Regular cardiac myocyte (primary cell): Measurements from ENCODE around the gene PCDHGA5. TPM values are rescaled to one million over a fixed set of nuclear protein-coding genes. Genes with fewer than 3 reads are reported as not detected.

ENCODE experiments used
- total RNA-seq: library from RNA; depleted of rRNA; stranded (reverse); fragments of >200 nt; gene quantifications from 2 replicates; pipeline ENCODE4 v1.2.3, GENCODE V29; 2014

Gene PCDHGA5
- total RNA-seq = 0.58 and 1.1 TPM in 2 replicates

DNA sequence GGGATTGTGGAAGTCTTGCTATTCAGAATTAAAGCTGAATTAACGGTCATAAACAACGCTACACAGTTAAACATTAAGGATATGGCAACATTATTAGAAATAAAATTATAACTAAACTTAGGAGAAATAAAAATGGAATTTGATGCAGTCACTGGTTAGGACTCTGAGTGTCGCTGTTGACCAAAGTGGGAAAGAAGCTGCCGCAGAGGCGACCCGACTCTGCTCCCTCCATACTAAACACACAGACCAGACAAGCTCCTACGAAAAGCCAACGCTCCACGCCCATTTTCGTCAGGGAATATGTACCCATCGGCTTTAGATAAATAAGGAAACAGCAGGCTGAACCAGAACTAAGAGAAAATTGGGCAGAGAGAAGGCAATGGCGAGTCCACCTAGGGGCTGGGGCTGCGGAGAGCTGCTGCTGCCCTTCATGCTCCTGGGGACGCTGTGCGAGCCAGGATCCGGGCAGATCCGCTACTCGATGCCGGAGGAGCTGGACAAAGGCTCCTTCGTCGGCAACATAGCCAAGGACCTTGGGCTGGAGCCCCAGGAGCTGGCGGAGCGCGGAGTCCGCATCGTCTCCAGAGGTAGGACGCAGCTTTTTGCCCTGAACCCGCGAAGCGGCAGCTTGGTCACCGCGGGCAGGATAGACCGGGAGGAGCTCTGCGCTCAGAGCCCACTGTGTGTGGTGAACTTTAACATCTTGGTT, at the start of gene PCDHGA5:
Gene PCDHGA5 (plus strand): TSS at position 211 of the 709 bp plus-strand sequence. CDS start 169 bp downstream, at position 380.

GRCh38 chr5:141320225-141321169, 43.5 kb upstream of the PCDHGA5 start, which contains the start of gene TAF7:
Gene TAF7, minus strand, starts transcription at chr5:141320784. Its CDS starts 740 bp downstream, at chr5:141320044.

DNA sequence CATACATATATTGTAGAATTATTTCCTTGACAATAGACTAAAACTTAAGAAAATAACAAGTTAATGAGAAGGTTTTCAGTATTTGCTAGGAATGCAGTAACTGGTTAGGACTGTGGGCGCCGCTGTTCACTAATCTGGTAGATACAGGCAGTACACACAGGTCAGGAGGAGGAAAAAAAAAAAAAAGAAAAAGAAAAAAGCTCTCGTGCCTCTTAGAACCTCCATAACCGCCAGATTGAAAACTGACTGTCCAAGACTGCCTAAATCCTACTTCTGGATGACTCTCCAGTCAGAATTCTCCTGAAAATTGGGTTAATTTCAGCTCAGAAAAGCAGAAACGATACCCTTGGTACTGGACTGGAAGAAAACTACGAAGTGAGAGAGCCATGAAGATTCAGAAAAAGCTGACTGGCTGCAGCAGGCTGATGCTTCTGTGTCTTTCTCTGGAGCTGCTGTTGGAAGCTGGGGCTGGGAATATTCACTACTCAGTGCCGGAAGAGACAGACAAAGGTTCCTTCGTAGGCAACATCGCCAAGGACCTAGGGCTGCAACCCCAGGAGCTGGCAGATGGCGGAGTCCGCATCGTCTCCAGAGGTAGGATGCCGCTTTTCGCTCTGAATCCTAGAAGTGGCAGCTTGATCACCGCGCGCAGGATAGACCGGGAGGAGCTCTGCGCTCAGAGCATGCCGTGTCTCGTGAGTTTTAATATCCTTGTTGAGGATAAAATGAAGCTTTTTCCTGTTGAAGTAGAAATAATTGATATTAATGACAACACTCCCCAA, 33.5 kb upstream of the PCDHGA5 start, which contains the start of gene PCDHGA1:
Gene PCDHGA1 (plus strand): TSS at position 216 of the 782 bp plus-strand sequence.

GRCh38 chr5:141338538-141339306, 25.2 kb upstream of the PCDHGA5 start, which contains the start of gene PCDHGA2:
Gene PCDHGA2, plus strand, starts transcription at chr5:141338760.

DNA sequence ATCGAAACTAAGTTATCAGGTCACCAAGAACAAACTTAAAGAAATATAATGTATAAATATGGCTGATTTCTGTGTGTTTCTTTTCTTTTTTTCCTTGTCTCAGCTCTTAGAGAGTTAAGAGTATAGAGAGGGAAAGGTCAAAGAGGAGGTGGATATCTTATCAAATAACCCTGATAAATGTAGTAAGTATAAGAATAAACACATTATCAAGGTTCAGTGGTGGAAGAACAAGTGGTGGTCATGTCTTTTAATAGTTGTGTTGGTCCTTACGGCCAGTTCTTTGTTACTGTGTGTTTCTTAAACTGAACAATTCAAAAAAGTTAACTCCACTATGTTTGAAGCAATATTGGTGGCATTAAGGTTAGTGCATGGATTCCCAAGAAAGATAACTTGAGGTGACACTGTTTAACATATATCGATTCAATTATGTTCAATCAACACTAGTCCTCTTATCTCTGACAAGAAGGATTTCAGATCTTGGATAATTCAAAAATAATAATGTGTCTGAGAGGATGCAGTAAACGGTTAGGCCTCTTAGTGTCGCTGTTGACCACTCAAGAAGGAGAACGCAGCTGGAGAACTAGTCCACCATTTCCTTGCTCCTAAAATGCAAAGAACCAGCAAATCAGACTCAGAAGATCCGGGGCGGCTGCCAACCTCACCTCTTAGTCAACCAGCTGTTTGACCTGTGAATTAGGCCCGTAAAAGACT, 20.6 kb upstream of the PCDHGA5 start, which contains the start of gene PCDHGA3:
Gene PCDHGA3 (plus strand): TSS at position 588 of the 711 bp plus-strand sequence. CDS start 205 bp downstream, outside the sequence.

GRCh38 chr5:141349917-141350619, 13.9 kb upstream of the PCDHGA5 start, which contains the start of gene PCDHGB1:
Gene PCDHGB1, plus strand, starts transcription at chr5:141350099. Its CDS starts 162 bp downstream, at chr5:141350261.

DNA sequence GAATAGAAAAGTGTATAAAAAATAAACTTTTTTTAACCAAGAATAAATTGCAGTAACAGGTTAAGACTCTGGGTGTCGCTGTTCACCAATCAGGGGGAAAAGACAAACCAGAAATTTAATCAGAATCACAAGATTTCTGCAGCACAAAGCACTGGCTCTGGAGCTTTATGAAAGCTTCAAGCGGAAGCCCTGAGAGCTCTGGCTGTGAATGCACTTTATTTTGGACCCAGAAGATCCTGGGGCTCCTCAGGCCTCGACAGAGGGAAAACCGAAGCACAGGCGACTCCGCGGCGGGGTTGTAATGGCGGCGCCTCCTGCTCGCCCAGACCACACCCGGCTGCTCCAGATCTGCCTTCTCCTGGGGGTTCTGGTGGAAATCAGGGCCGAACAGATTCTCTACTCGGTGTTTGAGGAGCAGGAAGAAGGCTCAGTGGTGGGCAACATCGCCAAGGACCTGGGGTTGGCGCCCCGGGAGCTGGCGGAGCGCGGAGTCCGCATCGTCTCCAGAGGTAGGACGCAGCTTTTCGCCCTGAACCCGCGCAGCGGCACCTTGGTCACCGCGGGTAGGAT, 9.0 kb upstream of the PCDHGA5 start, which contains the start of gene PCDHGA4:
Gene PCDHGA4 (plus strand): TSS at position 122 of the 570 bp plus-strand sequence. CDS start 87 bp downstream, at position 209.

GRCh38 chr5:141359790-141360426, 4.1 kb upstream of the PCDHGA5 start, which contains the start of gene PCDHGB2:
Gene PCDHGB2, plus strand, starts transcription at chr5:141359994. Its CDS starts 142 bp downstream, at chr5:141360136.

GRCh38 chr5:141369994-141370848, 6.3 kb downstream of the PCDHGA5 start, which contains the start of gene PCDHGB3:
Gene PCDHGB3, plus strand, starts transcription at chr5:141370242. Its CDS starts 153 bp downstream, at chr5:141370395.

DNA sequence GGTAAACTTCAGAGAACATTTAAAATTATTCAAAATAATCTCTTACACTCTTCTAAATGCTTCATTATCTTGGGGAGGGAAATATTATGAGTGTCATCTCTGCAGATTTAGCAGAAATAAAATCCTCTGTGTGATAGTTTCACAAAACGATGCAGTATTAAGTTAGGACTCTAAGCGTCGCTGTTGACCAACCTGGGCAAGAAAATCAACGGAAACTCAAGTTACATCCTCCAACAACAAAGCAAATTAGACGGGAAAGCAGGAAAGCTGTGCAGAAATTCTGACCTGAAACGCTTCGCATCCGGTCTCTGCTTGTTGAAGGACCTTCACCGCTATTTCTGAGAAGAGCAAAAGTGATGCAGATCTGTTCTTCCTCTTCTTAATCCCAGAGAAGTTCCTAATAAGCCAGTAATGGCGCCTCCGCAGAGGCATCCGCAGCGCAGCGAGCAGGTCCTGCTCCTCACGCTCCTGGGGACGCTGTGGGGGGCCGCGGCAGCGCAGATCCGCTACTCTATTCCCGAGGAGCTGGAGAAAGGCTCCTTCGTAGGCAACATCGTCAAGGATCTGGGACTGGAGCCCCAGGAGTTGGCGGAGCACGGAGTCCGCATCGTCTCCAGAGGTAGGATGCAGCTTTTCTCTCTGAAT, 9.8 kb downstream of the PCDHGA5 start, which contains the start of gene PCDHGA6:
Gene PCDHGA6 (plus strand): TSS at position 219 of the 645 bp plus-strand sequence. CDS start 193 bp downstream, at position 412.

GRCh38 chr5:141382469-141383294, 18.7 kb downstream of the PCDHGA5 start, which contains the start of gene PCDHGA7:
Gene PCDHGA7, plus strand, starts transcription at chr5:141382742. Its CDS starts 158 bp downstream, at chr5:141382900.

DNA sequence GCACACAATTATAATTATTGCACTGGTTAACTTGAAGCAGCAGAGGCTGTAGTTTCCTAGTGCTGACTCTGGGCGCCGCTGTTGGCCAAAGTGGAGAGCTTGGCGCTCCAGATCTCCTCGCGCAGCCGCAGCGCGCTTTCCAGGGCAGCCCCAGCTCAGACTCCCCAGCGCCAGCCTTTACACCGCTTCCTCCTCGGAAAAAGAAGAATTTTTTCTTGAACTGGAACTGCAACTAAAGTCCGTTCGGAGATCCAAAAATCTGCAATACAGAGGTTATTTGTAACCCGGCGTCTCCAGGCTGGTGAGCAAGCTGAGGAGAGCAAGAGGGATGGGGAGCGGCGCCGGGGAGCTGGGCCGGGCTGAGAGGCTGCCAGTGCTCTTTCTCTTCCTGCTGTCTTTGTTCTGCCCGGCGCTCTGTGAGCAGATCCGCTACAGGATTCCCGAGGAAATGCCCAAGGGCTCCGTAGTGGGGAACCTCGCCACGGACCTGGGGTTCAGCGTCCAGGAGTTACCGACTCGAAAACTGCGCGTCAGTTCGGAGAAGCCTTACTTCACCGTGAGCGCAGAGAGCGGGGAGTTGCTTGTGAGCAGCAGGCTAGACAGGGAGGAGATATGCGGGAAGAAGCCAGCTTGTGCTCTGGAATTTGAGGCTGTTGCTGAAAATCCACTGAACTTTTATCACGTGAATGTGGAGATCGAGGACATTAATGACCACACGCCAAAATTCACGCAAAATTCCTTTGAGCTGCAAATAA, 23.8 kb downstream of the PCDHGA5 start, which contains the start of gene PCDHGB4:
Gene PCDHGB4 (plus strand): TSS at position 142 of the 755 bp plus-strand sequence. CDS start 187 bp downstream, at position 329.

GRCh38 chr5:141392429-141393198, 28.7 kb downstream of the PCDHGA5 start, which contains the start of gene PCDHGA8:
Gene PCDHGA8, plus strand, starts transcription at chr5:141392633. Its CDS starts 181 bp downstream, at chr5:141392814.

